Activated CD8-positive, alpha-beta memory T cell treated with anti-CD3 and anti-CD28 coated beads, Interleukin-2, amount 50 U/mL, for 24 hours (primary cell): Measurements from ENCODE around the gene KCNT1.

Experiments
- DNase-seq: peaks from one replicate; pipeline ENCODE4 v3.0.0-alpha.2; 2020; ENCODE audit errors: extremely low read depth

Gene KCNT1

DNA sequence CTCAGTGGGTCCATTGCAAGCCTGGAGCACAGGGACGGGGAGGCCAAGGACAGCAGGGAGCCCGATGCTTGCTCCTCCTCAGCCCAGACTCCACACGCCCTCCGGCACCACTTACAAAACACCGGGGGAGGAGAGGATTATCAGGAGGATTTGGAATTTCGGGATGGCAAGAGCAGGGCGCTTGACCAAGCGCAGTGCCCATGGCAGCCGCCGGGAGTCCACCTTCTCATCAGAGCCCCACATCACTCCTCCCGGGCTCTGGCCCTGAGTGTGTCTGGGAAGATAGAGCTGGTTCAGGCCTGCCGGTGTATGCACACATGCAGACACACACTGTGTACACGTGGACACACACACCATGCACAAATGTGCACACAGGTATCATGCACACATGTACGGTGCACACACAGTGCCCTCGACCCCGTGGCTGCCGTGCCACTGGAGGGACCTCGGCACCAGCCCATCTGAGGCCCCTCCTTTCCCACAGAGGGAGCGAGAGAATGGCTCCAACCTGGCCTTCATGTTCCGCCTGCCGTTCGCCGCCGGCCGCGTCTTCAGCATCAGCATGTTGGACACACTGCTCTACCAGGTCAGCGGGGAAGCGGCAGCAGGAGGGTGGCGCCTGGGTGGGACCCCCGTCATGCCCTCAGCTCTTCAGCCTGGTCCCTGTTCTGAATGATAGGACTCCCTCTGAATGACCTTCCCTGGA lies 81.7 kb downstream of the KCNT1 start:
- no peak for DNase-seq

DNA sequence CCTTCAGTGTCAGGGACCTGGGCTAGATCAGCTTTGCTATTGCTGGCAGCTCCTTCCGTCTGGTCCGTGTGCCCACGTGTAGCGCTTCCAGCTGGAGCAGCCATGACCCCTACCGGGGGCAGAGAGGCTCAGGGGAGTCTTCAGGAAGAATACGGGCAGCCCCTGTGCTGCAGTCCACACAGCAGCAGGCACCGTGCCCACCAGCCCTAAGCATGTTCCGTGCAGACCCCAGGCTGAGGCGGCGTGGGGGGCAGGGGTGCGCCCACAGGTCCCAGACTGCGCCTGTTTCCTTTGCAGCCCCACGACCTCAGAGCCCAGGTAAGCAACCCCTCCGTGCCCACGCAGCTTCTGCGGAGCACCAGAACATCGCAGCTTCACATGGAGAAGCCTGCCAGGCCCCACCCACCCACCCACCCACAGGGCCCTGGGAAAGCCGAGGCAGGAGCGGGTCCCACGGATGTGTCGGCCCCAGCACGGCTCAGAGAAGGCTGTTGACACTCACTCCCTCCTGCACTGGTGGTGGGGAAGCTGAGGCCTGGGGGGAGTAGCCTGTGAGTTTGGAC lies 83.1 kb downstream of the KCNT1 start:
- no peak for DNase-seq

DNA sequence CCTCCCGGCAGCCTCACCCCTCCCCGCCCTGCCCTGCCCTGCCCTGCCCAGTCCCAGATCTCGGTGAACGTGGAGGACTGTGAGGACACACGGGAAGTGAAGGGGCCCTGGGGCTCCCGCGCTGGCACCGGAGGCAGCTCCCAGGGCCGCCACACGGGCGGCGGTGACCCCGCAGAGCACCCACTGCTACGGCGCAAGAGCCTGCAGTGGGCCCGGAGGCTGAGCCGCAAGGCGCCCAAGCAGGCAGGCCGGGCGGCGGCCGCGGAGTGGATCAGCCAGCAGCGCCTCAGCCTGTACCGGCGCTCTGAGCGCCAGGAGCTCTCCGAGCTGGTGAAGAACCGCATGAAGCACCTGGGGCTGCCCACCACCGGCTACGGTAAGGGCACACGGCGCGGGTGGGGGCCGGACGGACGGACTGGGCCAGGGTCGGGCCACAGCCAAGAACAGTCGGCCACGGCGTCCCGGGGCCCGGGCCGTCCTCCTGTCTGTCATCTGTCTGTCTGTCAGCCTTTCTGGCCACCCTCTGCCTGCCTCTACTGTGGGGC lies 84.2 kb downstream of the KCNT1 start:
- DNase-seq, result no peak

DNA sequence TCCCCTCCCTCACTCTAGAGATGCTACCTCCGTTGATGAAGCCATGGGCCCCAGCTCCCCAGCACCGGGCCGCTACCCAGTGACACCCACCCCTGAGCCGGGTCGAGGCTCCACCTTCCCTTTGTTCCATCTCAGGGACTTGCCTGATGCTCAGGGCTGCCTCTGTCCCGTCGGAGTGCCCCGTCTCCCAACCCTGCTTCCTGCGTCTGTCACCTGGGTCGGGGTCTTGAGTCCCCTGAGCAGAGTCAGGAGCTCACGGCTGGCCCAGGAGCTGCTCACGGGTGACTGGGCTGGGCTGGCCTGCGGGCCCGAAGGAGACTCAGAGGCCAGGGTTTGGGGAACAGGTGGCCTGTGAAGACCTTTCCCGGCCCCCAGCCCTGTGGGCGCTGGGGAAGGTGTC lies 85.3 kb downstream of the KCNT1 start:
- DNase-seq, result no peak

DNA sequence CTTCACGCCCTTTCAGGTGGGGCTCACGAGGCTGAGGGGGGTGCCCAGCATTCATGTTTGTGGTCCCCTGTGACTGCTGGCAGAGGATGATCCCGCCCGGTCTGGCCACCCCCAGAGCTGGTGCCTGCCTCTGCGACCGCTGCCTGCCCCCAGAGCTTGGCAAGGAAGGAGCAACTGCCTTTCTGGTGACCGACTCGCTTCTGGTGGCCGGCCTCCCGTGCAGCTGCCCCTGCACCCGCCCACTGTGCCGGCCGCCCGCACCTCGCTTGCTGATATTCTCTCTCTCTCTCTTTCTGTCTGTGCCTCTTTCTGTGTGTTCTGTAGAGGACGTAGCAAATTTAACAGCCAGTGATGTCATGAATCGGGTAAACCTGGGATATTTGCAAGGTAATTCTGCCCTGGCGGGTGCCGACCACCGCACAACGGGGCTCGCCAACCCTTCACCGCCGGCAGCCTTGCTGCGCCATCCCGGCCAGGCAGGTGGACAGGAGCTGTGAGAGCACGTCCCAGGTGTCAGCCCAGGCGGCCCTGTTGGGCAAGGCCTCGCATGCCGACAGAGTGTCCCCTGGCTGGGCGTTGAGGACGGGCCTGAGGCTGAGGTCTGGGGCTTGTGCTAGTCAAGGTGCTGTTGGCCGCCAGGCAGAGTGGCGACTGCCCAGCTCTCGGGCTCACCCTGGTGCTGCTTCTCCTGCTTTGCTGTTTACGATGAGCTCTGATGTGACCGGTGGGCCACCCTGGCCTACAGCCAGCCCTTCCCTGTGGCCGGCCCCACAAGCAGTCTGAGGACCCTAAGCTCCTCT lies 86.0 kb downstream of the KCNT1 start:
- no peak for DNase-seq

DNA sequence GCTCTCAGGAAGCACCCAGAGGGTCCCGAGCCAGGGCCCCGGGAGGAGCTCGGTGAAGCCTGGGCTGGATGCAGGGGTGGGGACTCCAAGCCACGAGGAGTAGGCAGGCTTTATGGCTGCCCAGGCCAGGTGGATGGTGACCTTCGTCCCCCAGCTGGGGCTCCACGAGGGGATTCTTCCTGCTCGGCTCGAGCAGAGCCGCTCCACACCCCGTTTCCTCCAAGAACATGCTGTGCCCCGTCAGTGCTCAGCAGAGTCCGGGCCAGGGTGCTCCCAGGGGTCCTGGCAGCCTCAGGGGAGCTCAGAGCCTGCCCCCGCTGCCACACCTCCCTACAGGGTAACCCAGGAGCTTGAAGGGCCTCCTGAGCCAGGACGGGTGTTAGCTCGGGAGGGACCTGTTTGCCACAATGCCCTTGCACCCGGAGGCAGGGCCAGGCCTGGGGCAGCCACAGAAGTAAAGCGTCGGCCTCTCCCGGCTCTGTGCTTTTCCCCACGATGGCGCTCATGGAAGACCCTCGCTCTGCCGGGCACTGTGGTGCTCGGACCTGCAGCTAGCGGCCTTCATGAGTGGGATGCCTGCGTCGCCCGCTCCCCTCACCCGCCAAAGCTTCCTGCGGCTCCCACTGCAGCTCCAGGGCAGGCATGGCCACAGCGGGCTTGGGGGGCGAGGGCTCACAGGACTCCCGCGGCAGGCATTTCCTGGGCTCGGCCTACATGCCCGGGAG lies 86.8 kb downstream of the KCNT1 start:
- no peak for DNase-seq

DNA sequence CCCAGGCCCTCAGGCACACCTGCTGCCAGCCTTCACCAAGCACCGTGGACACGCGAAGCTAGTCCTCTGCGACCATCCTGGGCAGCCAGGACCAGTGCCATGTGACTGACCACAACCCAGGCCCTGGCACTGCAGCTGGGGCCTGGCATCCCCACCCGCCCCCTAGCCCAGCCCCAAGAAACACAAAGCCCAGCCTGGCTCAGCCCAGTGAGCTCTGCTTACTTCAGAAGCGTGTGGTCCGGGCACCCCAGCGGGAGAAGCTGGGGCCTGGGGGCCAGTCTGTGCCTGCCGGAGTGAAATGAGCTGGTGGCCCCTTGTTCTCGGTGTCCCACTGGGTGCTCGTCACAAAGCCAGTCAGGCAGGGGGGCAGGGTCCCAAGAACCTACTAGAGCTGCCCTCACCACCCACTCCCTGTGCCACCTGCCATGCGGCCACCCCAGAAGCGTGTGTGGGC lies 87.9 kb downstream of the KCNT1 start:
- no peak for DNase-seq

DNA sequence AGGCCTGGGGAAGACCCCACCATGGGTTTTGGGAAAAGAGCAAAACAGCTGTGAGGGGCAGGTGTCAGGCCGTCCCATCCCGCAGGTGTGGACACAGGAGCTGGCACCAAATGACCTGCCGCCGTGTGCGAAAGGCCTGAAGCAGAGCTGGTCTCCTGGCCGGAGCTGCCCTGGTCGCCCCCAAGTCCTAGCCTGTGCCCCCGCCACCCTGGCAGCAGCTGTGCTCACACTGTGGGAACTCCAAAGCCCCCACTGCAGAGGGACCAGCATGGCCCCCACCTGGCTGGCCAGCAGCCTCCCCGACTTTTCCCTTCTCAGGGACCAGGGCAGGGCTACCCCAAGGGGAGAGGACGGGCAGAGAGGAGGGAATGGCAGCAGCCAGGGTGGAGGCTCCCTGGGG lies 88.4 kb downstream of the KCNT1 start:
- no peak for DNase-seq

DNA sequence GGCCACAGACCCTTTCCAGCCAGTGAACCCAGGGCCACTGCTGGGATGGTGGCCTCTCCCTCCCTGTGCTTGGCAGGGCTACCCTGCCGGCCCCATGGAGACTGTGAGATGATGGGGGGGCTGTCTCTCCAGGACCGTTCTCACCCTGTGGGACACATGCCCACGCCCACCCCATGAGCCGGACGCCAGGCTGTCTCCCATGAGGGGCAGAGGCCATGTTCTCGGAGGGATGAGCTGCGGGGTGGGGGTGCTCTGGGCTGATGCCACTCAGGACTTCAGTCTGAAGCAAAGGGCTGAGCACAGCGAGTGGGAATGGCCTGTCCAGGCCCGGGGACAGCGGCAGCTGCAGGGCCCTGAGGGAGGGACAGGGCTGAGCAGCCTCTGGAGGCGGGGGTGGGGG lies 88.9 kb downstream of the KCNT1 start:
- DNase-seq, result no peak

DNA sequence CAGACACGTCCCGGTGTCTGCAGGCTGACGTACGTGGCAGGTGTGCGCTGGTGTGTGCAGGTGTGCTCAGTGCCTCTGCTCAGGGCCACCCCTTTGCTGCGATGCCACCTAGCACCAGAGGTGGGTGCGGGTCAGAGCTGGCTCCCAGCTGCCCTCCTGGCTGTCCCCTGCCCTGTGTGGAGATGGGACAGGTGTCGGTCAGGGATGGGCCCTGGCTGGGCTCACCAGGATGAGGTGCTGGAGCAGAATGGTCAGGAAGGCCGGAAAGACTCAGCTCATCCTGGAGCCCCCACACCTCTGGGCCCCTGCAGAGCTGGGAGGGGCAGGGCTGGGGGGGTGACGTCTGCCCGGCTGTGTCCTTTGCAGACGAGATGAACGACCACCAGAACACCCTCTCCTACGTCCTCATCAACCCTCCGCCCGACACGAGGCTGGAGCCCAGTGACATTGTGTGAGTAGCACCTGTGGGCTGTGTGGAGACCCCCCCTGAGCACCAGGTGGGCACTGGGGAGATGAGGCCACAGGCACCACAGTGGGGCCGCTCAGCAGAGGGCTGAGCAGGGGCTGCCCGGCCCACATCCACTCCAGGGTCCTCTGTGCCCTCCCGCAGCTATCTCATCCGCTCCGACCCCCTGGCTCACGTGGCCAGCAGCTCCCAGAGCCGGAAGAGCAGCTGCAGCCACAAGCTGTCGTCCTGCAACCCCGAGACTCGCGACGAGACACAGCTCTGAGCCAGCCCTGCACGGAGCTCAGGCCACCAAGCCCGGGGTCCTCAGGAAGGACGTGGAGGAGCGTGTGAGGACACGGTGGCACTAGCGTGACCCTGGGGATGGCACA lies 89.7 kb downstream of the KCNT1 start:
- no peak for DNase-seq

DNA sequence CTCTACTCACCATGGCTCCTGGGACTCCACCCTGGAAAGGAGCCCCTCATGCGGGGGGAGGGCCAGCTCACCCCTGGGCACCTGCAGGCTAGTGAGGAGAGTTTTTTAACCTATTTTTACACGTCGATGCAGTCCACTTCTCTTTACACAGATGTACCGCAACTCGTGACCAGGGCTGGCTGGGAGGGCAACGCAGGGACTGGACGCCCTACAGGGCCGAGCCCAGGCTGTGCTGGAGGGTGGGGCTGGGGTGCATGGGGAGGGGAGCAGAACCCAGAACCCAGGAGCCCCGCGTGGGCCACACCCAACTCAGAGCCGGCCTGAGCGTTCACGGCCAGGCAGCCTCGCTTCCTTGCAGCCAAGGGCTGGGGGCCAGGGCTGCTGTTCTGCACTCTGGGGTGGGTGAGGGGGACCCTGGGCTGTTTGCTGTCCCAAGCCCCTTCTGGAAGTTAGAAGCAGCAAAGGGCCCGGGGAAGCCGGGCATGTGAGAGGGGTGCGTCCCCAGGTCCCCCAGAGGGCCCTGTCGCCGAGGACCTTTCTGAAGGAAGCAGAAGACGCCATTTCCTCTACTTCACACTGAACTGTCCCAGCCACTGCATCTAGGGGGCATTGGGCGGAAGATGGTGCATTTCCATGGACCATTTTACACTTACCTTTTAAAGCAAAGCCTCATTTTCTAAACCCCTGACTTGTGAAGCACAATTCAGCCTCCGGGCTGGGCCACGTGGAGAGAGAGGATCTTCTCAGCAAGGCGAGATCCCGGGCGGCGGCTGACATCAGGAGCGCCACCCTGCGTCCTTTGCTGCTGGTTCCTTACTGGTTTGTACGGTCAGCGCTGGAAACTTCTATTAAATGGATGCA lies 90.5 kb downstream of the KCNT1 start:
- DNase-seq, result no peak

DNA sequence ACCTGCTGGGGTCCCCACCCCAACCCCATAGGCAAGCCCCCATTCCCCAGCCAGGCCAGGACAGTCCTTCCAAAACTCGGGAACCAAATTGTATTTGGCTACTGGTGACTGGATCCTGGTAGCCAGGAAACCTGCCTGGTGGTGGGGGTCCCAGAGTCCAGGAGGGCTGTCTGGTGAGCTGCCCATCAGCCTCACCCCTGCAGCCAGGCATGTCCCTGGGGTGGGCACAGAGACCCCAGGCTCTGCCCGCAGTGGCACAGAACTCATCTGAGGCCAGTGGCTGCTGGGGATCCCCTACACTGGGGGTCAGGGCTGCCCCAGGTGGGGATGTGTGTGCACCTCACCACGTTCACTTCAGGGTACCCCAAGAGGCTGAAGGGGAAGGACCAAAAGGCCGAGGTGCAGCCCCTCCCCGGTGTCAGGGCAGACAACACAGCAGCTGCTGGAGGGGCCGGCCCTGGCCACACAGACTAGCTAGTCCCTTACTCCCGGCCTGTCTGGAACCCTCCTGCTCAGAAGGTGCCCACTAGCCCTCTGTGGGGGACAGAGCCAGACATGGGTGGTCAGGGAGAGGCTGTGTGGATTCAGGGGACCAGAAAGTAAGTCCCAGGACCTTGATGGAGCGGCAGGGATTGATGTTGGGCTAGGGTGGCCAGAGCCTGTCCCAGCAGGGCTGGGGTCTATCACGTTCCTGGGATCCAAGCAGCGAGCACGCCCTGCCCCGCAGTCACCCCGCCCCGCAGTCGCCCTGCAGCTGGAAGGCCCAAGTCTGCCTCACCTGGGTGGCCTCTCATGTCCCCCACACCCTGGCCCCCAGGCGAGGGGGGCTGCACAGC lies 91.5 kb downstream of the KCNT1 start:
- no peak for DNase-seq

DNA sequence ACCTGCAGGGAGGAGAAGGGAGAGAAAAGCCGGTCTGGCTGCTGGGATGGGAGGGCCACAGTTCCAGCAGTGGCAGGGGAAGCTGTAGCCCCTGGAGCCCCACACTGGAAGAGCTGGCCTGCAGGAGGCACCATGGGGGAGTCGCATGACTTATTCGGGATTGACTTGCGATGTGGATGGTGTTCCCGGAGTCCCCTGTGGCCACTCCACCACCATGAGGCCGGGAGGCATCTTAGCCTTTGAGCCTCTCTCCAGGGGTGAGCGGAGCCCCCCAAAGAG lies 92.0 kb downstream of the KCNT1 start:
- no peak for DNase-seq

DNA sequence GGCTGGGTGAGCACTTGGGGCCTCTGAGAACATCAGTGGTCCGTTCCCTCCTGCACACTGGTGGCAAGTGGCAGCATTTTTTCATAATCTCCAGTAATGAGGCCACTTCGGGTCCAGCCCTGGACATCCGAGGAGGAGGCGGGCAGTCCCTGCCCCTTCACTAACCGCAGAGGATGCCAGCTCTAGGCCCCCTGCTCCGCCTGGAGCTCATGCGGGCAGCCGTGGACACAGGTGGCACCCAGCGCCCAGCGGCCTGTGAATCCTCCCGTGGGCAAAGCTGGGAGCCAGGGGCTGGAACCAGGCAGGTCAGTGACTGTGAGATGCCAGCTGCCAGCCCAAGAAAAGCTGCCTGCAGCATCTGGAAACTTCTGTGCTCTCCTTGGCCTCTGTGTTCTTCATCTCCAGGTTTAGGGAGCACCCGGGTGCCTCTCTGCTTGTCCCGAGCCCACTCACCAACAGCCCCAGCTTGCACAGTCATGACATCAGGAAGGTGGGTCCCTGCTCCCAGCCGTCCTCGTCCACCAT lies 92.4 kb downstream of the KCNT1 start:
- no peak for DNase-seq

DNA sequence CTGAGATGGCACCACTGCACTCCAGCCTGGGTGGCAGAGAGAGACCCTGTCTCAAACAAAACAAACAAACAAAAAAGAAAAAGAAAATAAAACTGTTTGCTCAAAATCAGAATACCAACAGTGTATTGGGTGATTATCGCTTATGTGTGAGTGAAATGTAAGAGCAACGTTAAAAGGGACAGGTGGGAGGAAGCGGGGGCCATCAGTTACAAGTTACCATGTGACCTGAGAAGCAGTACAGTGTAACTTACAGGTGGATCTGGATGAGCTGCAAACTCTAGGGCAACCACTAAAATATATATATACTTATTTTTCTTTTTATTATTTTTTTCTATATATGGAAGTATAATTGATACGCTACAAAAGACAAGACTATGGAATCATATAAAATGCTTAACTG lies 93.4 kb downstream of the KCNT1 start:
- DNase-seq, result no peak

DNA sequence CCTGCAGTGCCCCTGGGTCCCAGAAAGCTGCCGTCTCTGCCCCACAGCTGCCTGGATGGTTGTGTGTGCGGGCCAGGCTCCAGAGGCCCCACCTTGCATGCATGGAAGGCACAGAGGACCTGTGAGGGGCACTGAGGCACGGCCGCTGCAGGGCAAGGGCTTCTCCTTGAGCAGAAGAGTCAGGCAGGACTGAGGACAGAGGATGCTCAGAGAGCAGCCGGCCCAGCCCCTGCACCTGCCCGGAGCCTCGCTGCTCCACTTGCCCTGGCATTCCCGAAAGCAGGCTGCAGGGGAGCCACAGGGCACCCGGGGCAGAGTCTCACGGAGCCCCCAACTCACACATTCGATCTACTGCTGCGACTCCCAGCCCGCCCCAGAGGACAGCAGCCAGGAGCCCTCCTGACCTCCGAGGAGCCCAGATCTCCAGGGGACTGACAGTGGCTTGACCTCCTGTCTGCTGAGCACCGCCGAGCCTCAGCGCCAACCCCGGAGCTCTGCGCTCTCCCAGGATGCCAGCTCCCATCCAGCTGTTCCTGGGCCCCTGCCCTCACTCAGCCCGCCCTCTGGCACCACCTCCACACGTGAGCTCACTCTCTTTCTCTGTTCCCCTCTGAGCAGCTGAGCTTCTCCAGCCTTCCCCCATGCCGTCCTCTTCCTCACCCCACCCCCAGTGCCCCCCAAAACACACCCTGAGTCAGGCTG lies 95.0 kb downstream of the KCNT1 start:
- DNase-seq, result no peak

DNA sequence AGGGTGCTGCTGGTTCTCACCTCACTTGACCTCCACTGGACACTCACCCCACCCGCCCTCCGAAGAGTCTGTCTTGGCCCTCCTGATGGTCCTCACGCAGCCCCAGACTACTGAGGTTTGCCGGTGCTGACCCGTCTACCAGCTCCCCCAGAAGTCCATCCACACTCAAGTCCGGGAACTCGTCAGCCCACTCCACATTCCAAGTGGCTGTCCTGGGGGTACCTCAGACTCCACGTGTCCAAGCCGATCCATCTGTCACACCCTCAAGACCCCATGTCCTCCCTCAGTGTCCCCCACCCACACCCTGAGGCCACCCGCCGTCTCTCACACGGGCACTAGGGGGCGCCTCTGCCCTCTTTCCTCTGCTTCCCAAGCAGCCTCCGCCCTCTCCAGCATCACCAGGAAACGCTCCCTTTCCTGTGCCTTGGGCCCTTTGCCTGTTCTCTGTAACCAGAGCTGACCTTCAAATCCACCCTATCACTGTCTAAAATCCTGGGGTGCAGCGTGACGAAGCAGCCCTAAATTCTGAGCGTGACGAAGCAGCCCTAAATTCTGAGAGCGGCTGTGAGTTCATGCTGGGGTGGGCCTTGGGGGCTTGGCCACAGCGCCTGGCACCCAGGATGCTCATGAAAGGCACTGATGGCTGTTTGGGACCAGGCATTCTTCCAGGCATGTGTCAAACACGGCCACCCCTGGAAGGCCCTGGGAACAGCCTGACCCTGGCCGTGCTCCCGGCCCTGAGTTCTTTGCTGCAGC lies 95.7 kb downstream of the KCNT1 start:
- peak; percentile 2 for DNase-seq

DNA sequence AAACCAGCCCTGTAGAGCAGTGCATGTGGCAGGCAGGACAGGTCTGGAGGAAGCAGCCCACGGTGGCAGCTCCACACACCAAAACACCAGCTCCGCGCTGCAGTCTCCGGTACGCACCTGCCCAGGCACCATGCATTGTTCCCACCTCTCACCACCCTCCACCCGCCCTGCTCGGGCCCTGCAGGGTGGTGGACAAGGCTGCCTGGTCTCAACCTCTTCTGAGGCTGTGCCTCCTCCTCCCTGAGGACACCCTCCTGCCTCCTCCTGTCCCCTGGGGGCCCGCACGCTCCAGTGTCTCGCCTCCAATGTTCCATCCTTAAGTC lies 96.2 kb downstream of the KCNT1 start:
- no peak for DNase-seq
